GM21515 (cell line): ENCODE results near the gene CLK4.

Experiments
- ATAC-seq: cut with Tn5 transposase; IDR thresholded peaks from one replicate; pipeline ENCODE4 v1.9.1; 2021; ENCODE audit not compliant: unreplicated experiment

The CLK4 gene

DNA sequence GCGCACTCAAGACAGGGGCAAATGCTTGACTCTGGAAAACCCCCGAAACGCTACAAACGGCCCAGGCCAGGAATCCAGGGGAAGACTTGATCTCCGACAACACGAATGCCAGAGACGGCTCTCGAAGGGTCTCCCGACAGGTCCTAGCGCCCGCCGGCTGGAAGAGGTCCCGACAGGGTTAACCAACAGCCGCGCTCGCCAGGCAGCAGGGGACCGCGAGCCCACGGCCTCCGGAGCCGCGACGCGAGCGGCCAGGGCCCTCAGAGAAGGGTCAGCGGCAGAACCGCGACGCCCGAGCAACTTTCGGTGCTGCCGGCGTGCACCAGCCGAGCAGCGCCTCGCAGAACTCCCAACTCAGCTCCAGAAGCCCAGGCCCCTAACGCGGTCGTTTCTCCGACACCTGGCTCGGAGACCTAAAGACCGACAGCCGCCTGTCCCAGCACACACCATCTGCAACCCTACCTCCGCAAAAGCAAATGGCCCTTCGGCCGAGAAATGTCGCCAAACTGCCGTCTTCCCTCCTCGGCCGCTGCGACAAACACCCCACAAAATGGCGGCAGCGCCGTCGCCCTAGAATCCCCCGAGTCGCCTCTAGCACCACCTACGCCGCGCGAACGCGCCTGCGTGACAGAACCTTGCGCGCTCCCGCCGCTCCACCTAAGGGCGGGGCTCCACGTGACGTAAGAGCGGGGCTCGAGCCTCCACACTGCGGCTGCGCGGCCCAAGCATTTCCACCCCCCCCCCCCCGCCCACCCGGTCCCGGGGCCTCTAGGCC, at the start of gene CLK4:
Gene CLK4 (minus strand): TSS at position 567 of the 775 bp plus-strand sequence. CDS start 3,634 bp downstream, outside the sequence.
- peak; percentile 77 for ATAC-seq

GRCh38 chr5:178675922-178676321, 49.1 kb upstream of the CLK4 start:
- no peak for ATAC-seq

DNA sequence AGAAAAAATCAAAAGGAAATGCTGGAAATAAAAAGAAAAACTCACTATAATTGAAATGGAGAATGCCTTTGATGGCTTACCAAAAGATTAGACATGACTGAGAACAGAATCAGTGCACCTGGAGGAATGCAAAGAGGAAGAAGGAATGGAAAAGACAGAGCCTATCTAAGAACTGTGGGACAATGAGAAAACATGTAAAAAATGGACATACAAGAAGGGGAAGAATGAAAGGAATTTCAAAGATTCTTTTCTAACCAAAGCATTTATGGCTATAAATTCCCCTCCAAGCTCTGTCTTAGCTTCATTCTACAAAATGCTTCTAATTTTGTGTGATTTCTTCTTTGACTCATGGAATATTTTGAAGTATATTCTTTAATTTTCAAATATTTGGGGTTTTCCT, 47.5 kb upstream of the CLK4 start:
- no peak for ATAC-seq

DNA sequence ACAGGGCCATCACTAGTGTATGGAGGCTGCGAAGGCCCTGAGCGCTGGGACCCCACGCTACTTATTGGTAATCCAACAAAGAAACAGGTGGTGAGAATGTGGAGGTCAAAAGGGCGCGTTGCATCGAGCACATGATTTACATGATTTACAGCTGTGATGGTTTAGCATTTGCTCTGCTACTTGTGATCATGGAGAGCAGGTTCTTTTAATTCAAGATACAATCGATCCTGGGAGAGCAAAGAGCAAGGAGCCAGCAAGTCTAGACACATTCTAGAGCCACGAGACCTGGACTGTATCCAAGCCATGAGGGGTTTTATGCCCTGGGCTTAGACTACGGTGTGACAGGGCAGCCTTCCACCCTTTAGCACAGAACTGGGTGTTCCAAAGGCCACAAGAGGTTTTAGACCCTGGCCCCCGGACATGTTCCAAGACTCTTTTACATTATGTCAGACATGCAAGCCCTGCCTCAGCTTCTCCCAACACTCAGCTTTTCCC, 47.0 kb upstream of the CLK4 start:
- ATAC-seq: no peak

GRCh38 chr5:178672630-178673029, 45.8 kb upstream of the CLK4 start:
- ATAC-seq: no peak

DNA sequence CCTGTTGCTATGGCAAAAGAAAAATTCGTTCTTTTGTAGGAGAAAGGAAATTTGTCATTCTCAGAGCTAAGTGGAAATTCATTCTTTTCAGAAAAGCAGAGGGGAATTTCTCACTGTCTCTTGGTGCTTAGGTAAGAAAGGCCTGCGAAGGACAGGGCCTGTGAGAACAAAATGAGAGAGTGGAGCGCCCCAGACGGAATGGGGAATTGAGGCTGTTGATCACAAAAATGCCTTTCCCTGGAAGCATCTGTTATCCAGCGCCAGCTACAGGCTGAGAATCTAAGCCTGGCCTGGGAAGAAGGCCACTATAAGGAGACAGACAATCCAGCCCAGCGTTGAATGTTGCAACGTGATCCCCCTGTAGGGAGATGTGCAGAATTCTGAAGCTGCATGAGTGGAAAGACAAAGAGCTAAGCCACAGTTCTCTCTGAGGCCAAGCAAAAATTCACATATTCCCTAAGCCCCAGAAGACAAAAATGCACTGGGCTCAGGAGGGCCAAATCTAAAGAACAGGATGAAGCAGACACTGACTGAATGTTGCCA, 44.8 kb upstream of the CLK4 start:
- no peak for ATAC-seq

GRCh38 chr5:178670351-178670885, 43.6 kb upstream of the CLK4 start:
- no peak for ATAC-seq

GRCh38 chr5:178668579-178668978, 41.7 kb upstream of the CLK4 start:
- no peak for ATAC-seq

- ATAC-seq: no peak
Measured at GRCh38 chr5:178667688-178668087, 40.8 kb upstream of the CLK4 start.

- ATAC-seq: no peak
Measured at GRCh38 chr5:178667101-178667500, 40.3 kb upstream of the CLK4 start.

DNA sequence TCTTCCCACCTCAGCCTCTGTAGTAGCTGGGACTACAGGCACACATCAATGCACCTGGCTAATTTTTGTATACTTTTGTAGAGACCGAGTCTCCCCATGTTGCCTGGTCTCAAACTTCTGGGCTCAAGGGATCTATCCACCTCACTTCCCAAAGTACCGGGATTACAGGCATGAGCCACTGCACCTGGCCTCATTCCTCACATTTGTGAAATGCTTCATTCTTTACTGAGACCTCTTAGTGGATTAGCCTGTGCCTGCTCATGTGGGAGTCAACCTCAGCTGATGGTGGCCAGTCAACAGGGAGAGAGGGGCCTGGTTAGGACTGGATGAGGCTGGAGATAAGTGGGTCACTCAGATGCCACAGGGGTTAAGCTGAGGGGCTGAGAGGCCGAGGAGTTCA, 37.3 kb upstream of the CLK4 start:
- ATAC-seq: no peak

- ATAC-seq: no peak
Measured at GRCh38 chr5:178662541-178662860, 35.7 kb upstream of the CLK4 start.

DNA sequence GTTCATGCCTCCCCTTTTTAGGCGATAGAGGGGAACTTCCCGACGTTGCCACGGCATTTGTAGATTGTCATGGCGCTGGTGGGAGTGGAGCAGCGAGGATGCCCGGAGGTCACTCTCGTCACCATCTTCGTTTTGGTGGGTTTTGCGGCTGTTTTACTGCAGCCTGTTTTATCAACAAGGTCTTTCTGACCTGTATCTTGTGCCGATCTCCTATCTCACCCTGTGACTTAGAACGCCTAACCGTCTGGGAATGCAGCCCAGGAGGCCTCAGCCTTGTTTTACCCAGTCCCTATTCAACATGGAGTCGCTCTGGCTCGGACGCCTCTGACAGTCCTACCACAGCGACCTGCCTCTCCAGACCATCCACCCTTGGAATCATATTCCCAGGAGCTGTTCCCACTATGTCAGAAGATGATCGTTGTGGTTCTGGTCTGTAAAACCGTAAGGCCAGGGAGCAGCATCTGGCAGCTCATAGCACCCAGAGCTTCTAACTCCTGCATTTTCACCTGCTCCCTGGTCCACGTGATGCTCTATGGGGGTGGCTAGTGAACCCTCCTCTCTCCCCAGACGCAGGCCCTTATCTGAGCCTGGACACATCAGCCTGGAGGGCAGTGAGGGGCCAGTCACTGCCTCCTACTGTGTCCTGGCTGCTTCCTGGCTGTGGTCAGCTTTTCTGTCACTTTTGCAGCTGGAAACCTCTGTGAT, 35.1 kb upstream of the CLK4 start:
- ATAC-seq: no peak

- ATAC-seq: no peak
Measured at GRCh38 chr5:178651046-178651810, 24.4 kb upstream of the CLK4 start.

DNA sequence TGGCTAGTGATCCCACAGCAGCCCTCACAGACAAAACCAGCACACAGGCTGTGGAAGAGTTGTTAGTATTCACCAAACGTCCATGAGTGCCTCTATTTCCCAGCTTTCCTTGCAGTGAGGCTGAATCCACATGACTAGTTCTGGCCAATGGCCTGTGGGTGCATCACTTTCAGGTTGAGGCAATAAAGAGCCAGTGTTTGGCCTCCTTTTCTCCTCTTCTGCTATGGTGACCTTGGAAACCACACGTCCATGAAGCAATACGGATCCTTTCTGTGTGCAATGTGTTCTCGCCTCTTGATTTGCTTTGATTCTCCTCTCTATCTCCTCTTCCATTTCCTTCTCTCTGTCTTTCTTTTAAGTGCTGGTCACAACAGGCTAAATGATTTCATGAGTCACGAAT, 23.4 kb upstream of the CLK4 start:
- ATAC-seq: no peak

GRCh38 chr5:178649580-178649979, 22.7 kb upstream of the CLK4 start:
- no peak for ATAC-seq

GRCh38 chr5:178644826-178645545, 18.1 kb upstream of the CLK4 start:
- no peak for ATAC-seq

GRCh38 chr5:178642351-178642909, 15.6 kb upstream of the CLK4 start:
- no peak for ATAC-seq

DNA sequence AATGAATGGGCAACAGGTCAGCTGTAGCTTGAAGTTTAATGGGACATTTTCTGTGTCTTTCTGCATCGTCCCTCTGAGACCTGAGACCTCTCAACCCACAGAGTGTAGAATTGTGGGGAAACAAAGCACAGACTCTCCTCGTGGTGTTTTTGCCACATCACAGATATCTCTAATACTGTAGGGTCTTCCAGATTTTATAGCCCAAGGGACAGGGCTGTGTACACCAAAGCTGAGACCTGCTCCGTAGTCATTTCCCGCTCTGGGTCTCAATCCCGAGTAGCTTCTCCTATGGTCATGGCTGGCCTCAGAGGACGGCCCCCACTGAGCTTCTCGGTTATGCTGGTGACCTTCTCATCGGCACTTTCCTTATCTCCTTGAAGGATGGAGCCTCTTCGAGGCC, 14.9 kb upstream of the CLK4 start:
- ATAC-seq: no peak

- no peak for ATAC-seq
Measured at GRCh38 chr5:178640331-178641045, 13.6 kb upstream of the CLK4 start.
